HEK293 (cell line): ENCODE results near the gene RRAGC.
A peak's percentile ranks its signal among the peaks of the same experiment; 100 is the strongest.

Source experiments
- PRDM10 ChIP-seq: fragments of 450-650 bp; formaldehyde crosslinking; IDR thresholded peaks from 2 replicates; pipeline ENCODE4 v1.5.1; 2016; ENCODE audit warnings: missing biosample characterization, missing genetic modification characterization
- ZBTB11 ChIP-seq: fragments of 450-650 bp; formaldehyde crosslinking; conservative IDR thresholded peaks from 2 replicates; pipeline ENCODE4 v1.5.1; 2016; ENCODE audit warnings: low read depth, missing biosample characterization, missing genetic modification characterization
- ZNF155 ChIP-seq: fragments of 450-650 bp; formaldehyde crosslinking; IDR thresholded peaks from 2 replicates; pipeline ENCODE4 v1.5.1; 2016; ENCODE audit warnings: missing biosample characterization, missing genetic modification characterization
- ZNF248 ChIP-seq: fragments of 450-650 bp; formaldehyde crosslinking; IDR thresholded peaks from 2 replicates; pipeline ENCODE4 v1.5.1; 2017; ENCODE audit warnings: missing biosample characterization, missing genetic modification characterization
- ZNF274 ChIP-seq, 2 experiments: fragments of 200-500 bp in 1 of 2; fragments of 450-650 bp in 1 of 2; sonication (Bioruptor generic) in 1 of 2; formaldehyde crosslinking in 1 of 2; IDR thresholded peaks; 2 replicates each; pipeline versions ENCODE4 v1.5.1 to v1.6.1; 2014 to 2016; ENCODE audit warnings: borderline replicate concordance in 1 of 2, inconsistent platforms in 1 of 2, low read length in 1 of 2, missing biosample characterization in 1 of 2, missing genetic modification characterization in 1 of 2
- ZNF416 ChIP-seq: fragments of 450-650 bp; formaldehyde crosslinking; IDR thresholded peaks from 2 replicates; pipeline ENCODE4 v1.5.1; 2016; ENCODE audit warnings: missing biosample characterization, missing genetic modification characterization
- ZNF530 ChIP-seq: fragments of 450-650 bp; formaldehyde crosslinking; IDR thresholded peaks from 2 replicates; pipeline ENCODE4 v1.5.1; 2016; ENCODE audit warnings: low read depth, missing biosample characterization, missing genetic modification characterization
- ZNF629 ChIP-seq: fragments of 450-650 bp; formaldehyde crosslinking; IDR thresholded peaks from 2 replicates; pipeline ENCODE4 v1.5.1; 2017; ENCODE audit warnings: missing biosample characterization, missing genetic modification characterization
- TF ChIP-seq, protein P1 (sequence below): fragments of 450-650 bp; formaldehyde crosslinking; IDR thresholded peaks from 2 replicates; pipeline ENCODE4 v1.5.1; 2016; ENCODE audit warnings: missing biosample characterization, missing genetic modification characterization

- no peak for TF ChIP-seq ZNF155 (tag by site-specific recombination)
- no peak for TF ChIP-seq ZNF416 (tag by site-specific recombination)
- TF ChIP-seq, protein P1, sequence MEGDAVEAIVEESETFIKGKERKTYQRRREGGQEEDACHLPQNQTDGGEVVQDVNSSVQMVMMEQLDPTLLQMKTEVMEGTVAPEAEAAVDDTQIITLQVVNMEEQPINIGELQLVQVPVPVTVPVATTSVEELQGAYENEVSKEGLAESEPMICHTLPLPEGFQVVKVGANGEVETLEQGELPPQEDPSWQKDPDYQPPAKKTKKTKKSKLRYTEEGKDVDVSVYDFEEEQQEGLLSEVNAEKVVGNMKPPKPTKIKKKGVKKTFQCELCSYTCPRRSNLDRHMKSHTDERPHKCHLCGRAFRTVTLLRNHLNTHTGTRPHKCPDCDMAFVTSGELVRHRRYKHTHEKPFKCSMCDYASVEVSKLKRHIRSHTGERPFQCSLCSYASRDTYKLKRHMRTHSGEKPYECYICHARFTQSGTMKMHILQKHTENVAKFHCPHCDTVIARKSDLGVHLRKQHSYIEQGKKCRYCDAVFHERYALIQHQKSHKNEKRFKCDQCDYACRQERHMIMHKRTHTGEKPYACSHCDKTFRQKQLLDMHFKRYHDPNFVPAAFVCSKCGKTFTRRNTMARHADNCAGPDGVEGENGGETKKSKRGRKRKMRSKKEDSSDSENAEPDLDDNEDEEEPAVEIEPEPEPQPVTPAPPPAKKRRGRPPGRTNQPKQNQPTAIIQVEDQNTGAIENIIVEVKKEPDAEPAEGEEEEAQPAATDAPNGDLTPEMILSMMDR (tag by site-specific recombination) = no peak
- TF ChIP-seq ZNF629 (tag by site-specific recombination) = peak; percentile 37; the same call in 1 of the 2 replicates
- no peak for TF ChIP-seq ZNF274 (IDR thresholded peaks at IDR 0.05; ENCODE audit: low read length)
- TF ChIP-seq ZNF274 (tag by site-specific recombination; IDR thresholded peaks at IDR 0.05; ENCODE audit: borderline replicate concordance) = no peak
- TF ChIP-seq ZNF530 (tag by site-specific recombination) = no peak
- TF ChIP-seq ZNF248 (tag by site-specific recombination) = no peak
- TF ChIP-seq PRDM10 (tag by site-specific recombination) = peak; percentile 35; the same call in 1 of the 2 replicates
- TF ChIP-seq ZBTB11 (tag by site-specific recombination) = no peak
Observed at GRCh38 chr1:38789498-38790169, 69.9 kb downstream of the RRAGC start.
